ENCODE data around the gene LSAMP. TPM values are rescaled to one million over a fixed set of nuclear protein-coding genes. Genes with fewer than 3 reads are reported as not detected.

Gene LSAMP
- total and polyA plus RNA-seq, 2 donors (not counting 3 experiments of a cell fraction or from before 2014, with no cell fraction given), result not detected

- Histone ChIP-seq H3K9me3 (replicated peaks; ENCODE audit: control insufficient read depth, insufficient read depth, low read length) (no peaks in the 10 kb centered on the region), H3K4me2 (ENCODE audit: insufficient read depth, low read length) (no peak overlapping the region), H3K36me3 (ENCODE audit: control insufficient read depth in 2 of 2, extremely low read depth in 1 of 2, insufficient read depth in 2 of 2, low read length in 2 of 2) (no peaks in the 10 kb centered on the region), H3K9ac (replicated peaks; ENCODE audit: extremely low read depth, insufficient read depth, low read length) (no peak overlapping the region), H3K27me3 (ENCODE audit: control insufficient read depth in 2 of 2, insufficient read depth in 2 of 2, low read length in 2 of 2) (no peaks in the 10 kb centered on the region), H4K20me1 (replicated peaks; ENCODE audit: control insufficient read depth, extremely low read depth, insufficient read depth, low read length) (no peaks in the 10 kb centered on the region), H3K4me3 (replicated peaks in 1 of 3; ENCODE audit: insufficient read depth in 1 of 3, low read depth in 1 of 3, low read length in 3 of 3) (no peak overlapping the region), H3K27ac (ENCODE audit: insufficient read depth, low read depth, low read length) (no peak overlapping the region), H2AFZ (ENCODE audit: low read depth, low read length) (no peak overlapping the region), H3K79me2 (ENCODE audit: control insufficient read depth, insufficient read depth, low read length) (no peaks in the 10 kb centered on the region), H3K4me1 (ENCODE audit: control insufficient read depth, extremely low read depth, insufficient read depth, low read length) (no peaks in the 10 kb centered on the region), H3K9me1 (replicated peaks; ENCODE audit: control insufficient read depth, extremely low read depth, insufficient read depth, low read length) (no peaks in the 10 kb centered on the region)
- dilution Hi-C loops (cut with MboI; ENCODE audit: extremely low pct_ligation_motif_present, low sequenced_read_pairs) (no loop called here), intact Hi-C loops (cut with micrococcal nuclease) (no loop called here)
- DNase-seq (ENCODE audit: low read depth, low spot score) (no peak), FAIRE-seq (no peak)
- no TSS peak for BruUV-seq (replicated peaks)
- POLR2A ChIA-PET, result no interaction called here
- CTCF ChIA-PET, result no interaction called here
- no peak for TF ChIP-seq POLR2AphosphoS5 (IDR thresholded peaks at IDR 0.05; ENCODE audit: insufficient read depth, low read depth, low read length)
- TF ChIP-seq JUN (IDR thresholded peaks at IDR 0.05; ENCODE audit: borderline replicate concordance, insufficient read depth, insufficient read length, low read depth), result no peak
- no peak for TF ChIP-seq GATA2 (IDR thresholded peaks at IDR 0.05; ENCODE audit: insufficient read depth, insufficient read length, low read depth, low read length)
- no peak for TF ChIP-seq CTCF (IDR thresholded peaks at IDR 0.05; ENCODE audit: extremely low read depth in 1 of 2, insufficient read depth in 1 of 2, low read depth in 1 of 2, low read length in 2 of 2)
- no peak for TF ChIP-seq MYC (IDR thresholded peaks at IDR 0.05; ENCODE audit: low read depth, low read length)
Measured at GRCh38 chr3:115927197-115927596, 518.1 kb downstream of the LSAMP start.

DNA sequence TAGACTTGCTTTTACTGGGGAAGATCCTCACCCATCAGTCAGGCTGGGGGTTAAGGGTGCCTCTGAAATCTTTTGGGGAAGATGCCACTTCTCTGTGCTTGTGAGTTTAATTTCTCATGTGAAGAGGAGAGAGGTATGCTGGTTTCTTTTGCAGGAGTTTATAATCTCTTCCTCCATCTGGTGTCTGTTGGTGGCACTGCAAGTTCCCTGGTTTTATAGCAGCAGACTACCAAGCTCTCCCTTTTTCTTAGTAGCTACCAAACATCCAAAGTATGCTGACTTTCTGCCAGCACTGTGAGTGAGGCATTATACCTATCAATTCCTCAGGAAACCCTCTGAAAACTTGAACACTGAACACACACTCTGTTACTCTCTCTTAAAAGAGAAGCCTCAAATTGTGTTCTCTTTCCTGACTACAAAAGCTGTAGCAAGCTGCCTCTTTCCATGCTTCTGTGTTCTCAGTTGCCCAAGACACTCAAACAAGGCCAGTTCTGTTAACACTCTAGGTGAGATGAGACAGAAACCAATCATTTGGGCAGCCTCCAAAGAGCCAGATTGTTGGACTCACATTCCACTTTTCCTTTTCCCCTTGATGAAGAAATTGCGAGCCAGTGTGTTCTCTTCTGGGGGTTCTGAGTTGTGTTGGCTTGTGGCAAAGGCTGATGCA, 522.5 kb downstream of the LSAMP start:
- no peak overlapping the region for H2AFZ ChIP-seq (ENCODE audit: low read depth, low read length)
- H3K4me1 ChIP-seq (ENCODE audit: control insufficient read depth, extremely low read depth, insufficient read depth, low read length), result no peaks in the 10 kb centered on the region
- H3K4me3 ChIP-seq (replicated peaks in 1 of 3; ENCODE audit: insufficient read depth in 1 of 3, low read depth in 1 of 3, low read length in 3 of 3), result no peak overlapping the region
- no peak overlapping the region for H3K4me2 ChIP-seq (ENCODE audit: insufficient read depth, low read length)
- H3K36me3 ChIP-seq (ENCODE audit: control insufficient read depth in 2 of 2, extremely low read depth in 1 of 2, insufficient read depth in 2 of 2, low read length in 2 of 2), result no peaks in the 10 kb centered on the region
- intact Hi-C loops (cut with micrococcal nuclease), result no loop called here
- FAIRE-seq, result no peak
- TF ChIP-seq POLR2A (IDR thresholded peaks at IDR 0.05; ENCODE audit: low read depth, low read length), result no peak
- TF ChIP-seq CTCF (IDR thresholded peaks at IDR 0.05; ENCODE audit: extremely low read depth in 1 of 2, insufficient read depth in 1 of 2, low read depth in 1 of 2, low read length in 2 of 2), result no peak
- no peak for TF ChIP-seq EZH2 (IDR thresholded peaks at IDR 0.05; ENCODE audit: borderline replicate concordance, low read depth, low read length, severe bottlenecking)
- no peak for TF ChIP-seq POLR2AphosphoS5 (IDR thresholded peaks at IDR 0.05; ENCODE audit: insufficient read depth, low read depth, low read length)
- no peak for TF ChIP-seq FOS (IDR thresholded peaks at IDR 0.05; ENCODE audit: borderline replicate concordance, insufficient read depth, low read length)
- no peak for TF ChIP-seq JUN (IDR thresholded peaks at IDR 0.05; ENCODE audit: borderline replicate concordance, insufficient read depth, insufficient read length, low read depth)
- TF ChIP-seq GATA2 (IDR thresholded peaks at IDR 0.05; ENCODE audit: insufficient read depth, insufficient read length, low read depth, low read length), result no peak
- no peak overlapping the region for H3K27ac ChIP-seq (ENCODE audit: insufficient read depth, low read depth, low read length)
- CTCF ChIA-PET, result no interaction called here
- no peaks in the 10 kb centered on the region for H3K9me1 ChIP-seq (replicated peaks; ENCODE audit: control insufficient read depth, extremely low read depth, insufficient read depth, low read length)
- H4K20me1 ChIP-seq (replicated peaks; ENCODE audit: control insufficient read depth, extremely low read depth, insufficient read depth, low read length), result no peaks in the 10 kb centered on the region
- no peak overlapping the region for H3K9ac ChIP-seq (replicated peaks; ENCODE audit: extremely low read depth, insufficient read depth, low read length)
- POLR2A ChIA-PET, result no interaction called here
- dilution Hi-C loops (cut with MboI; ENCODE audit: extremely low pct_ligation_motif_present, low sequenced_read_pairs), result no loop called here
- no peak for DNase-seq (ENCODE audit: low read depth, low spot score)
- no TSS peak for BruUV-seq (replicated peaks)
- no peaks in the 10 kb centered on the region for H3K79me2 ChIP-seq (ENCODE audit: control insufficient read depth, insufficient read depth, low read length)
- H3K9me3 ChIP-seq (replicated peaks; ENCODE audit: control insufficient read depth, insufficient read depth, low read length), result no peaks in the 10 kb centered on the region
- H3K27me3 ChIP-seq (ENCODE audit: control insufficient read depth in 2 of 2, insufficient read depth in 2 of 2, low read length in 2 of 2), result no peaks in the 10 kb centered on the region
